Uterus (tissue), 4 donors: ENCODE measurements around the gene VAMP2. TPM values are rescaled to one million over a fixed set of nuclear protein-coding genes. Genes with fewer than 3 reads are reported as not detected.
A peak's percentile ranks its signal among the peaks of the same experiment; 100 is the strongest.

Experiments used
- DNase-seq, 2 donors: peaks; one replicate each; pipeline ENCODE4 v3.0.0-alpha.2; 2019 to 2020
- H3K27ac ChIP-seq, 2 donors: fragments of 200-600 bp; sonication (generic); 1 replicate in 1 of 2; 2 replicates in 1 of 2; pipeline ENCODE4 v1.5.1; 2016 to 2018
- H3K27me3 ChIP-seq, 2 donors: fragments of 200-600 bp; sonication (generic); one replicate each; pipeline ENCODE4 v1.5.1; 2018 to 2019; ENCODE audit warnings: control low read depth in 1 of 2
- H3K36me3 ChIP-seq, 2 donors: fragments of 200-600 bp; sonication (generic); one replicate each; pipeline ENCODE4 v1.5.1; 2019; ENCODE audit warnings: control low read depth in 1 of 2
- H3K4me1 ChIP-seq, 2 donors: fragments of 200-600 bp; sonication (generic); one replicate each; pipeline ENCODE4 v1.5.1; 2018 to 2019; ENCODE audit warnings: control low read depth in 1 of 2
- H3K4me3 ChIP-seq, 2 donors: fragments of 200-600 bp; sonication (generic); 1 replicate in 1 of 2; 2 replicates in 1 of 2; pipeline ENCODE4 v1.5.1; 2018 to 2019; ENCODE audit warnings: mild to moderate bottlenecking in 1 of 2
- H3K9me3 ChIP-seq, 2 donors: fragments of 200-600 bp; sonication (generic); one replicate each; pipeline ENCODE4 v1.5.1; 2019; ENCODE audit warnings: control low read depth in 1 of 2
- POLR2A ChIP-seq, 2 donors: fragments of 450-650 bp; IDR thresholded peaks; one replicate each; pipeline ENCODE4 v1.6.1; 2016; ENCODE audit warnings: antibody characterized with exemption in 2 of 2, mild to moderate bottlenecking in 1 of 2, moderate library complexity in 1 of 2
- intact Hi-C: fragments of 100-400 bp; cut with DNase I; formaldehyde crosslinking; loops from one replicate; pipeline ENCODE4 v1.15.1; 2023; ENCODE audit warnings: low total_unique reads
- total RNA-seq, 4 donors: library from RNA; depleted of rRNA in 3 of 4; stranded (reverse); fragments of >200 nt in 3 of 4; gene quantifications; one replicate each; pipeline versions ENCODE4 v1.1.0 to v1.2.4, GENCODE V29; 2014 to 2023
- TF ChIP-seq, protein P1 (sequence below), 4 experiments: fragments of 200-600 bp in 2 of 4; fragments of 450-650 bp in 2 of 4; sonication (generic) in 2 of 4; IDR thresholded peaks; one replicate each; pipeline ENCODE4 v1.5.1; 2016 to 2019; ENCODE audit warnings: antibody characterized with exemption in 4 of 4, mild to moderate bottlenecking in 2 of 4, moderate library complexity in 1 of 4
- donor health status: DM: yes; HTN: yes; CAD: no.

VAMP2 gene
- total RNA-seq, 4 donors from 2014 or later, result 6.7 to 150 (median 14.1) TPM

DNA sequence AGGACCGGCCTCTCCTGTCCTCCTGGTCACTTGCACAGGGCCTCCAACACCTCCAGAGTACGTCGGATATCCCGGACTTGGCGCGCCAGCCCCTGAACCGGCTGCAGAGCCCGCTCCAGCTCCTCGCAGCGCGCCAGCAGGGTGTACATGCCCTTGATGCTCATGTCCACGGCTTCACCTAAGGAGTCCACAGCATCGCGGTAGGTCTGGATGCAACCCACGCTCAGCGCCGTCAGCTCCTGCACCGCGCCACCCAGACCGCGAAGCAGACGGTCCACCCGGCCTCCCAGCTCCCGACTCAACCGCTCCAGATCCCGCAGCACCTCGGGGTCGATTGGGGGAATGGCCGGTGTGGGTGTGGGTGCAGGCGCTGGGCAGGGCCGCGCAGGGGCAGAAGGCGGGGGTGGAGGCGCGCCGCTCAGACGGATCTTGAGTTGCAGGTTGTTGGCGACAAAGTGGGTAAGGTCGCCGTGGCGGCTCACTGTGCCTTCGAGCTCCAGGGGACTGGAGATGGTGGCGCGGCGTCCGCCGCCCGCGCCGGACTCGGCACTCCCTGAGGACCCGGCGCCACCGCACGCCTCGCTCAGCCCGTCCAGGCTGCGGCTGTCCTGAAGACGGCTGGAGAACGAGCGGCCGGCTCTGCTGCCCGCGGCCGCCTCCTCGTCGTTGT is 26.4 kb upstream of the VAMP2 start:
- intact Hi-C loops, result loop anchor here (5.0 to 10.0 kb wide), 2 partner anchors 33 to 64 kb away; partner anchors contain the start of gene HES7
- no peaks in the 10 kb centered on the region for H3K36me3 ChIP-seq
- H3K9me3 ChIP-seq, result no peaks in the 10 kb centered on the region
- peaks cover 8 to 13% of the 10 kb centered on the region in 2 donors for H3K4me1 ChIP-seq
- peak overlapping the region; percentile 97 to 99 for H3K27ac ChIP-seq
- H3K27me3 ChIP-seq, result no peaks in the 10 kb centered on the region
- peak overlapping the region; percentile 68 to 81 for H3K4me3 ChIP-seq
- TF ChIP-seq, protein P1, sequence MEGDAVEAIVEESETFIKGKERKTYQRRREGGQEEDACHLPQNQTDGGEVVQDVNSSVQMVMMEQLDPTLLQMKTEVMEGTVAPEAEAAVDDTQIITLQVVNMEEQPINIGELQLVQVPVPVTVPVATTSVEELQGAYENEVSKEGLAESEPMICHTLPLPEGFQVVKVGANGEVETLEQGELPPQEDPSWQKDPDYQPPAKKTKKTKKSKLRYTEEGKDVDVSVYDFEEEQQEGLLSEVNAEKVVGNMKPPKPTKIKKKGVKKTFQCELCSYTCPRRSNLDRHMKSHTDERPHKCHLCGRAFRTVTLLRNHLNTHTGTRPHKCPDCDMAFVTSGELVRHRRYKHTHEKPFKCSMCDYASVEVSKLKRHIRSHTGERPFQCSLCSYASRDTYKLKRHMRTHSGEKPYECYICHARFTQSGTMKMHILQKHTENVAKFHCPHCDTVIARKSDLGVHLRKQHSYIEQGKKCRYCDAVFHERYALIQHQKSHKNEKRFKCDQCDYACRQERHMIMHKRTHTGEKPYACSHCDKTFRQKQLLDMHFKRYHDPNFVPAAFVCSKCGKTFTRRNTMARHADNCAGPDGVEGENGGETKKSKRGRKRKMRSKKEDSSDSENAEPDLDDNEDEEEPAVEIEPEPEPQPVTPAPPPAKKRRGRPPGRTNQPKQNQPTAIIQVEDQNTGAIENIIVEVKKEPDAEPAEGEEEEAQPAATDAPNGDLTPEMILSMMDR (IDR thresholded peaks at IDR 0.05), result no peak
- TF ChIP-seq POLR2A (IDR thresholded peaks at IDR 0.05), result no peak
- no peak for DNase-seq

DNA sequence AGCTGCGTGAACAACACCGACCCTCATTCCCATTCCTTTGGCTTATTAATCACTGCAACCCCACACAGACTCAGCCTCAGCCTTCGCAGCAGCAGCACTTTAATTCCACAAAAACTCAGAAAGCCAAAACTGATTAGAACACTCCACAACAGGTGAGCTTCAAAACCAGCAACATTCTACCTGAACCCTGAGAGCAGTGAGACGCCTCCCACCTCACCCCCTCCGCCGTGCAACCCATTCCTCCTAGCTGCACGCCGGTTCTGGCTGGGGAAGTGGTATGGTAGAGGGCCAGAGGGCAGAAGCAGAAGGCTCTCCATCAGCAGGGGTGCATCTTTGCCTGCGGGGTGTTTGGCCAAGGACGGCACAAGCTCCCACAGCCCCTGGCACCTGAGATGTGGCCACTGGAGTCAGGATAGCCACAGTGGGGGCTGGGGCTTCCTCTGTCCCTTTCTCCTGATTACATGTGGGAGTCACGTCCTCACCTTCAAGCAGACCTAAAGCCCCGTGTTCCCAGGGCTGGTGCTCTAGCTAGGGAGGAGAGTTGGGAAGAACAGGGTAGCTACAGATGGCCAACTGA is 25.6 kb upstream of the VAMP2 start:
- no peaks in the 10 kb centered on the region for H3K36me3 ChIP-seq
- TF ChIP-seq, protein P1 (IDR thresholded peaks at IDR 0.05), result no peak
- TF ChIP-seq POLR2A (IDR thresholded peaks at IDR 0.05), result no peak
- DNase-seq, result no peak
- peaks cover 8 to 13% of the 10 kb centered on the region in 2 donors for H3K4me1 ChIP-seq
- no peaks in the 10 kb centered on the region for H3K27me3 ChIP-seq
- H3K4me3 ChIP-seq, result peak overlapping the region; percentile 68 to 81
- H3K27ac ChIP-seq, result peak overlapping the region; percentile 97 to 99
- intact Hi-C loops, result loop anchor here (5.0 to 10.0 kb wide), 2 partner anchors 34 to 64 kb away; partner anchors contain the start of gene HES7
- H3K9me3 ChIP-seq, result no peaks in the 10 kb centered on the region

DNA sequence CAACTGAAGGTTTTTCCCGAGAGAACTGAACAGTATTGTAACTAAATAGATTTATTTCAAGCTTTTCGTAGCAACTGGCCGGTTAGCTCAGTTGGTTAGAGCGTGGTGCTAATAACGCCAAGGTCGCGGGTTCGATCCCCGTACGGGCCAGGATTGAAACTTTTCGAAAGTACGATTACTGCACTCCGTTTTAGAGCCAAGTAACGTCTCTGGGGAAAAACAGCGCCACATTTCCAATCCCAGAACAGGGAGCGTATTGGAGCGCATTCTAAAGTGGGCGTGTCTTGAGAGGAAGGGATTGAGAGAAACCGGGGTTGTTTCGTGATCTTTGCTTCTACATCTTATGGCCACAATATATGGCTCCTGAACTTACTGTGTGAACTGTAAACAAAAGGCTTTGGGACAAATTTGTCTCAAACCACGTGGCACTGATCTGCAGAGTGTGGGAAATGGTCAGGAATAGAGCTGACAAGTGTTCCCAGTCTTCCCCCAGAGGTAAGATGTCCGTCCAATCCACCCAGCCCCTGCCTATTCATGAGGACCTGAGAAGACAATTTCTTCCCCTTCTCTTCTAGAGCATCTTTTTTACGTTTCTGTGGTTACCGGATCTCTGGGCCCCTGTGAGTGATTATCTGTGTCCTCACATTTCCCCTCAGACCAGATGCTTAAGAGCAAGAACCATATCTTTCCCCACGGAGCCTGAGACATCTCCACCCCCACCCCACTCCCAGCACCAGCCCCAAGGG is 24.9 kb upstream of the VAMP2 start:
- Histone ChIP-seq H3K9me3 (no peaks in the 10 kb centered on the region), H3K4me1 (peaks cover 8 to 13% of the 10 kb centered on the region in 2 donors), H3K27me3 (no peaks in the 10 kb centered on the region), H3K27ac (peak overlapping the region; percentile 97 to 99), H3K36me3 (no peaks in the 10 kb centered on the region), H3K4me3 (peak overlapping the region; percentile 62 to 66)
- peak; percentile 27 to 32 for TF ChIP-seq POLR2A (IDR thresholded peaks at IDR 0.05)
- TF ChIP-seq, protein P1 (IDR thresholded peaks at IDR 0.05), result no peak
- peak; percentile 96 for DNase-seq
- intact Hi-C loops, result loop anchor here (5.0 to 10.0 kb wide), 2 partner anchors 35 to 63 kb away; partner anchors contain the start of gene HES7

DNA sequence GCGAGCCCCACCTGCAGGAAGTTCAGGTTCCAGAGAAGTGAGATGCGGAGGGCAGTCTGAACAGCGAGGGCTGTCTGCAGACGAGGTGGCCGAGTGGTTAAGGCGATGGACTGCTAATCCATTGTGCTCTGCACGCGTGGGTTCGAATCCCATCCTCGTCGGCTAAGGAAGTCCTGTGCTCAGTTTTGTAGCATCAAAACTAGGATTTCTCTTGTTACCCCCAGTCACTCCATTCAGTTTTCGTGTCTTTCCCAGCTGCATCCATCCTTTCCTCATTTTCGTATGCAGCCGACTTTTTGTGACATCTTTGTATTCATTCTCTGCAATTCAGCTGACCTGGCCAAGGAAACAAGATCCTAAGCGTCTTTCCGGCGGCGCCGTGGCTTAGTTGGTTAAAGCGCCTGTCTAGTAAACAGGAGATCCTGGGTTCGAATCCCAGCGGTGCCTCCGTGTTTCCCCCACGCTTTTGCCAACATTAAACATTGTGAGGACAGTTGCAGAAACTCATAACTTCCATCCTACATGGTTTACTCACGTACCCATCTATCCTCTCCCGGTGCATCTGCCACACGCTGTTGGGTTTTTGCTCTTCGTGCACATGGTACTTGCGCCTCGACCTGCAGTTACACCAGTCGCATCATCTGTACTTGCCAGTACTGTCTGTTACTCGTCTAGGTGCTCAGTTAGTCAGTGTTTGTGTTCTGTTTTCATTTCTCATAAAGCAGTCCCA is 24.2 kb upstream of the VAMP2 start:
- H3K27me3 ChIP-seq, result no peaks in the 10 kb centered on the region
- peak; percentile 94 to 97 for DNase-seq
- peaks cover 8 to 13% of the 10 kb centered on the region in 2 donors for H3K4me1 ChIP-seq
- peak overlapping the region; percentile 97 to 99 for H3K27ac ChIP-seq
- H3K36me3 ChIP-seq, result no peaks in the 10 kb centered on the region
- TF ChIP-seq, protein P1 (IDR thresholded peaks at IDR 0.05), result peak; percentile 46 to 63 (median 56)
- no peak for TF ChIP-seq POLR2A (IDR thresholded peaks at IDR 0.05)
- peak overlapping the region; percentile 62 to 66 for H3K4me3 ChIP-seq
- no peaks in the 10 kb centered on the region for H3K9me3 ChIP-seq
- intact Hi-C loops, result loop anchor here (5.0 to 10.0 kb wide), 2 partner anchors 35 to 62 kb away; partner anchors contain the start of gene HES7
